NCI-H187 (cell line): ENCODE results near the gene PPHLN1.
A peak's percentile ranks its signal among the peaks of the same experiment; 100 is the strongest.
"Not testable (repeated sequence)": the region's sequence is repeated elsewhere in the genome, so short reads cannot be mapped to it uniquely, and the experiment has no call there.

Source experiments
- DNase-seq, 2 experiments: peaks; one replicate each; lab custom pipeline; 2025; lab: John Stamatoyannopoulos, UW

The PPHLN1 gene

GRCh38 chr12:42372154-42372791, 46.3 kb downstream of the PPHLN1 start:
- peak; percentile 7 to 26 for DNase-seq

DNA sequence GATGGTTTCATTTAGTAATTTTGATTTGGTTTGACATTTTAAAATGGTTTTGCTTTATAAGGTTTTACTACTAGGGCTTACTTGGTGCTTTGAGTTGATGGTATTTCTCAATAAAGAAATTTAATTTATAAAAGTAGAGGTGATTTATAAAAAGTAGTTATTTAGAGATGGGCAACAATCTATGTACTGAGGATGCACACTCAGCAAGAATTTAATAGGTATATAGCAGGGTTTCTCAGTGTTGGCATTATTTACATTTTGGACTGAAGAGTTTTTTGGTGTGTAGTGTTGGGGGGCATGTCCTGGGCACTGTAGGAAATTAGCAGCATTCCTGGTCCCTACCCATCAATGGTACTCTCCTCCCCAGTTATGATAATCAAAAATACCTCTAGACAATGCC, 47.7 kb downstream of the PPHLN1 start:
- DNase-seq = no peak

- no peak for DNase-seq
Observed at GRCh38 chr12:42380733-42381132, 54.8 kb downstream of the PPHLN1 start.

DNA sequence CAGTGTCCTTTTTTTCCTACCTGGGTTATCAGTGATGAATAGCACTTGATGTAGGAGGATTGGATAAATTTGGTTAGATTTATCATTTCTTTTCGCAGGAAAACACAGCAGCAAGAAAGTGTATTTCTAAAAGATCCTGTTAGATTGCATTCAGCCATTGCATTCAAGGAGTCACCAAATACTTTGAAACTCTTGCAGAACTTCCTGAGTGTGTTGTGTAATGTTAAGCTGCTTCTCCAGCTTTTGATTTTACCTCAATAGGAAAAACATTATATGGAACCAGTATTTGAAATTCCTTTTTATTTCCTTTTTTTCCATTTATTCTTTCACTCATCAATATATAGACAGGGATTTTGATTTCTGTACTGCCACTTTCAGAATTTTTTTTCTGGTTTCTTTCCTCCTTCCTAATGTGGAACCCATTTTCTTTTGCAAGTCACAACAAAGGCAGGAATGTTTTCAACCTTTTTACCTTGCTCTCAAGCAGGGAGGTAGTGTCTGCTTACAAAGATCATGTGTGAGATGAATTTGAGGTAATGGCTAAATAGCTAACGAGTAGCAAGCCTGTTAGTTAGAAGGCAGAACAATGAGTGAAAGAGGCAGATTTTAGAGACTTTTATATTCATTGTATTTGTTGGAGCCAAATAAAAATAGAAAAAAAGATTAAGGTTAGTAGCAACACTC, 56.2 kb downstream of the PPHLN1 start:
- no peak for DNase-seq

- DNase-seq = no peak
Observed at GRCh38 chr12:42385326-42385841, 59.4 kb downstream of the PPHLN1 start.

DNA sequence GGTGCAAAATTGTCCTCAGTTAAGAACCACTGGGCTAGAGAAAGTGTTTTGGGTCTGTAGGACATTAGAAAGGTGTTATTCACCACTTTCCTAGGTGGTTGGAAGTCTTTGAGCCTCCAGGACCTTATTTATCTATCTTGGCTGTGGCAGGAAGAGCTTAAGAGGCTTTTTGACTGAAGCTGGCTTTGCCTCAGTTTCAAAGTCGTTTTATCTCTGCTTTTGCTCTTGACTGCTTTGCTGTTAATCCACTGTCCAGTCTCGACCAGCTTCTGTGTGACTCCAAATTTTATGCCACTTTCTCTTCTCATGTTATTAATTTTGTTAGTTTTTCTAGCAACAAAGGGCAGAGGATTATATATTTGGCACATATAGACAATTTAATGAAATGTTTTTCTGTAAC, 60.3 kb downstream of the PPHLN1 start:
- DNase-seq = no peak

DNA sequence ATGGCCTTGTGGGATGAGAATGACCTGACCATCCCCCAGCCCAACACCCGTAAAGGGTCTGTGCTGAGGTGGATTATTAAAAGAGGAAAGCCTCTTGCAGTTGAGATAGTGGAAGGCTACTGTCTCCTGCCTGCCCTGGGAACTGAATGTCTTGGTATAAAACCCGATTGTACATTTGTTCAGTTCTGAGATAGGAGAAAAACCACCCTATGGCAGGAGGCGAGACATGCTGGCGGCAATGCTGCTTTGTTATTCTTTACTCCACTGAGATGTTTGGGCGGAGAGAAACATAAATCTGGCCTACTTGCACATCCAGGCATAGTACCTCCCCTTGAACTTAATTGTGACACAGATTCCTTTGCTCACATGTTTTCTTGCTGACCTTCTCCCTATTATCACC, 62.1 kb downstream of the PPHLN1 start:
- not testable (repeated sequence) for DNase-seq

GRCh38 chr12:42394429-42394828, 68.5 kb downstream of the PPHLN1 start:
- DNase-seq = no peak

DNA sequence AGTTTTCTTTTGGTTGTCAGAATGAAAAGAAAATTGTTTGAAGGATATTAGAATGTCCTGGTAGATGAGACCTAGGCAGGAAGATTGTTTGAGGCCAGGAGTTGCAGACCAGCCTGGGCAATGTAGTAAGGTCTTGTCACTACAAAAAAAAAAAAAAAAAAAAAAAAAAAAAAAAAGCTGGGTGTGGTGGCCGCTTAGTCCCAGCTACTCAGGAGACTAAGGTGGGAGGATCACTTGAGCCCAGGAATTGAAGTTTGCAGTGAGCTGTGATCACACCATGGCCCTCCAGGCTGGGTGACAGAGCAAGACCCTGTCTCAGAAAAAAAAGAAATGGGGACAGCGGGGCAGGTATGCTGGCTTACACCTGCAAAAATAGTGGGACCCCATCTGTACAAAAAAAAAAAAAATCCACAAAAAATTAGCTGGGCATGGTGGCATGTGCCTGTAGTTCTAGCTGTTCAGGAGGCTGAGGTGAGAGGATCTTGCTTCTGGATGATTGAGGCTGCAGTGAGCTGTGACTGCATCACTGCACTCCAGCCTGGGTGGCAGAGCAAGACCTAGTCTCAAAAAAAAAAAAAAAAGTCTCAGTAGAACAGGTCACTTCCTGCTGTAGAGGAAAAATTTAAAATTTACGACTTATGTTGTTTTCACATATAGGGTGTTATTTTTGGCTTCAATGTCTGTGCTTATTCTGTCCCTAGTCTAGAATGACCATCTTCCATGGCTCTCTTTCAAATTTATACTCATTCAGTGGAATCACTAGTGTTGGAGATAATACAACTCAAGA, 70.7 kb downstream of the PPHLN1 start:
- no peak for DNase-seq

DNA sequence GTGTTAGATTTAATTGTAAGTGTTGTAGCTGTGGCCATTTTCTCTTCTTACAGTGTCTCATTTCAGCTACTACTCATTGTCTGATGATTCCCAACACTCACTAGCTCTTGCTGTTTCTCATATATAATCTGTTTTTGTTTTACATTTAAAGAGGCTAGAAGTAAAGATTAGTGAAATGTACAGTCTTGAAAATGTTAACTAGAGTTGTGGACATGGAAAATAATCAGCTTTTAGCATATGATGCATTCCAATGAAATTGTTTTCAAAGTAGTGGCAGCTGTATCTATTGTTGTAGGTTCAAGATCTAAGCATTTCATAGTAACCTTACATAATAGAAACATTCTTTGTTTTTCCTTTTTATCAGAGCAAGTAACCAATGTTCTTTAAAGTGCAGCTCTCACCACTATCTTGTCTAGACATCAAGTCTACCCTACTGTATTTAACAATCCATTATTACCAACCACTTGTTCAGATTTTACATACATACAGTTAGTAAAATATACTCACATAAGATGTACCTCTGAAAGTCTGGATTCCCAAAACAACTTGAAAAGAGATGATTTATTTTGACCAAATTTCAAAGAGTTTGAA, 76.9 kb downstream of the PPHLN1 start:
- no peak for DNase-seq

GRCh38 chr12:42407306-42407705, 81.3 kb downstream of the PPHLN1 start:
- DNase-seq = no peak

DNA sequence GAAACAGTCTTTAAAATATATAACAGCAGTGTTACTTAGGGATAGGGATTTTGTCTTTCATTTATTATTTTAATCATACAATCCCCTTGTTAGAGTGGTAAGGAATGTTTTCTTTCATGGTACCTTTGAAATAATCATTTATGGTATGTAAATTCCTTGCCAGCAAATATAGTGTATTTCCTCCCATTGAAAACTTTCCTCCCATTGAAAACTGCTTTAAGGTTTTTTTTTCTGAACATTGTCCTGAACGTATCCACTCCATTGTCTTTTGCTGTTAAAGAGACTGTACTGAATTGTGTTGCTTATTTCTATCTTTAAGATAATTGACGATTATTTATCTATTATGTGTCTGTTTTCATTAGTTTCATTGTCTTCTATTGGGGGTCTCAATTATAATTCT, 83.5 kb downstream of the PPHLN1 start:
- DNase-seq = no peak

- no peak for DNase-seq
Observed at GRCh38 chr12:42410340-42410739, 84.4 kb downstream of the PPHLN1 start.

DNA sequence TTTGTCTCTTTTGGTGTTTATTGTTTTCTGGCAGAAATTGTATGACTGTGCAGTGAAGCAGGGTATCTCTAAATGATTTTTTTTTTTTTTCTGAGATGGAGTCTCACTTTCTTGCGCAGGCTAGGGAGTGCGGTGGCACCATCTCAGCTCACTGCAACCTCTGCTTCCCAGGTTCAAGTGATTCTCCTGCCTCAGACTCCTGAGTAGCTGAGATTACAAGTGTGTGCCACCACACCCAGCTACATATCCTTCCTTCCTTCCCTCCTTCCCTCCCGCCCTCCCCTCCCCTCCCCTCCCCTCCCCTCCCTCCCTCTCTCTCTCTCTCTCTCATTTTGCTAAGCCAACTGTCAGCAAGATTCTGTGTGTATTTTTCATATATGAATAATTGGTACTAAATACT, 94.4 kb downstream of the PPHLN1 start:
- no peak for DNase-seq

- DNase-seq = no peak
Observed at GRCh38 chr12:42421844-42422779, 96.1 kb downstream of the PPHLN1 start.

- no peak for DNase-seq
Observed at GRCh38 chr12:42422785-42423184, 96.8 kb downstream of the PPHLN1 start.

DNA sequence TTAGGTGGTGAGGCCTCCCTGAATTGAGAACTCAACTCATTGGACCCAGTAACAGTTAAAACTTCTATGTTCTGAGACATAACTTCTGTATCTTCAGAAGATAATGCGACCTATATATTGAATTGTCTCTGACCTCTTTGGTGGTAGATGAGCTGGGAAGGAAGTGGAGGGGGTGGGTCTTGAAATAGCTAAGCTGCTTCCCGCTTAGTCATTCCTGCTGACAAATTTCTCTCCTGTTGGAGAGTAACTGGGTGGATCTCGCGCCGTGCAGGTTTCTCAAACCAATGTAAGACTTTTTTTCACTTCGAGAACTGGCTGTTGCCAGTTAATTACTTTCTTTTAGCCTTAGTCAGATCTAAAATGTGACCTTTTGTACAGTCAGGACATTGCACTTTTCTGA, 100.8 kb downstream of the PPHLN1 start:
- DNase-seq = no peak

- no peak for DNase-seq
Observed at GRCh38 chr12:42428850-42429249, 102.9 kb downstream of the PPHLN1 start.

- DNase-seq = no peak
Observed at GRCh38 chr12:42432517-42433140, 106.7 kb downstream of the PPHLN1 start.

DNA sequence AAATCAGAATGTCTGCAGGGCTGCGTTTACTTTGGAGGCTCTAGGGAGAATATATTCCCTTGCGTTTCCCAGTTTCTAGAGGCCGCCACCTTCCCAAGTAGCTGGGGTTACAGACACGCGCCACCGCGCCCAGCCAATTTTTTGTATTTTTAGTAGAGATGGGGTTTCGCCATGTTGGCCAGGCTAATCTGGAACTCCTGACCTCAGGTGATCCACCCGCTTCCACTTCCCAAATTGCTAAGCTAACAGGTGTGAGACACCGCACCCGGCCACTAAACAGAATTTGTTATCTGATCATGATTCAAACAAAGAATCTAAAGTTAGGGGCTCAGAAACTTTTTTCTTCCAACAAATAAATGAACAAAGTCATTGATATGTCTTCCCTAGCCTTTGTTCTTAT, 114.6 kb downstream of the PPHLN1 start:
- no peak for DNase-seq

- no peak for DNase-seq
Observed at GRCh38 chr12:42442311-42442759, 116.4 kb downstream of the PPHLN1 start.
